Neural cell (in vitro differentiated cells): ENCODE measurements around the gene CST9. TPM values are rescaled to one million over a fixed set of nuclear protein-coding genes. Genes with fewer than 3 reads are reported as not detected.

ENCODE experiments used
- H2AFZ ChIP-seq: fragments of 200-600, 300-800 bp; sonication (generic), shearing (Covaris generic); 2 replicates; pipeline ENCODE4 v1.6.0; 2014; ENCODE audit warnings: low read depth, mild to moderate bottlenecking, antibody characterized with exemption, low read length, moderate library complexity
- H3F3A ChIP-seq: fragments of 200-600 bp; shearing (Covaris generic); 2 replicates; pipeline ENCODE4 v1.6.1; 2016; ENCODE audit warnings: mild to moderate bottlenecking, moderate library complexity, mixed read lengths, antibody characterized with exemption, low read length; ENCODE audit not compliant: insufficient read depth, poor library complexity, severe bottlenecking
- H3K27ac ChIP-seq: fragments of 200-600, 300-800 bp; sonication (generic), shearing (Covaris generic); 2 replicates; pipeline ENCODE4 v1.5.1; 2014; ENCODE audit warnings: mild to moderate bottlenecking, low read length, moderate library complexity
- H3K27me3 ChIP-seq: fragments of 300-800, 200-600 bp; sonication (generic), shearing (Covaris generic); 2 replicates; pipeline ENCODE4 v1.6.0; 2014; ENCODE audit warnings: mild to moderate bottlenecking, low read depth, low read length, moderate library complexity; ENCODE audit not compliant: insufficient read depth
- H3K36me3 ChIP-seq: fragments of 300-800, 200-600 bp; sonication (generic), shearing (Covaris generic); 2 replicates; pipeline ENCODE4 v1.5.1; 2014; ENCODE audit warnings: mild to moderate bottlenecking, antibody characterized with exemption, low read length, moderate library complexity; ENCODE audit not compliant: insufficient read depth
- H3K4me2 ChIP-seq: fragments of 300-800, 200-600 bp; sonication (generic), shearing (Covaris generic); 2 replicates; pipeline ENCODE4 v1.6.0; 2014; ENCODE audit warnings: mild to moderate bottlenecking, low read length
- H3K4me3 ChIP-seq: fragments of 300-800, 200-600 bp; sonication (generic), shearing (Covaris generic); 2 replicates; pipeline ENCODE4 v1.5.1; 2014; ENCODE audit warnings: mild to moderate bottlenecking, low read length, moderate library complexity
- H3K79me2 ChIP-seq: fragments of 200-600 bp; shearing (Covaris generic); replicated peaks from 2 replicates; pipeline ENCODE4 v1.6.0; 2014; ENCODE audit warnings: mild to moderate bottlenecking, low read length, moderate library complexity; ENCODE audit not compliant: insufficient read depth
- H3K9ac ChIP-seq: fragments of 300-800, 200-600 bp; sonication (generic), shearing (Covaris generic); 2 replicates; pipeline ENCODE4 v1.6.1; 2016; ENCODE audit warnings: mild to moderate bottlenecking, low read length, mixed read lengths
- H3K9me2 ChIP-seq: fragments of 200-600 bp; shearing (Covaris generic); 2 replicates; pipeline ENCODE4 v1.6.1; 2016; ENCODE audit warnings: mild to moderate bottlenecking, low read length, mixed read lengths; ENCODE audit not compliant: insufficient read depth
- H3K9me3 ChIP-seq: fragments of 200-600, 300-800 bp; sonication (generic), shearing (Covaris generic); 2 replicates; pipeline ENCODE4 v1.6.1; 2016; ENCODE audit warnings: mild to moderate bottlenecking, mixed run types, low read length, moderate library complexity, mixed read lengths
- H4K20me1 ChIP-seq: fragments of 200-600 bp; shearing (Covaris generic); 2 replicates; pipeline ENCODE4 v1.6.1; 2016; ENCODE audit warnings: mild to moderate bottlenecking, mixed run types; ENCODE audit not compliant: insufficient read depth
- CTCF ChIP-seq: fragments of 450-650 bp; IDR thresholded peaks from 2 replicates; pipeline ENCODE4 v1.5.1; 2014; ENCODE audit warnings: antibody characterized with exemption, mild to moderate bottlenecking, moderate library complexity; ENCODE audit not compliant: poor library complexity, severe bottlenecking
- EP300 ChIP-seq: fragments of 450-650 bp; conservative IDR thresholded peaks from 2 replicates; pipeline ENCODE4 v1.6.1; 2014; ENCODE audit warnings: antibody characterized with exemption, mild to moderate bottlenecking, moderate library complexity; ENCODE audit not compliant: poor library complexity, severe bottlenecking
- EZH2 ChIP-seq: fragments of 200-600, 300-800 bp; shearing (Covaris generic), sonication (generic); IDR thresholded peaks from 2 replicates; pipeline ENCODE4 v1.6.1; 2014; ENCODE audit warnings: antibody characterized with exemption, low read length, borderline replicate concordance, mild to moderate bottlenecking; ENCODE audit not compliant: insufficient read depth, poor library complexity, severe bottlenecking
- MXI1 ChIP-seq: fragments of 450-650 bp; conservative IDR thresholded peaks from 2 replicates; pipeline ENCODE4 v1.6.1; 2014; ENCODE audit warnings: antibody characterized with exemption, mild to moderate bottlenecking; ENCODE audit not compliant: poor library complexity, severe bottlenecking
- POLR2AphosphoS5 ChIP-seq: IDR thresholded peaks from 2 replicates; pipeline ENCODE4 v1.6.1; 2012
- RAD21 ChIP-seq: fragments of 450-650 bp; conservative IDR thresholded peaks from 2 replicates; pipeline ENCODE4 v1.6.1; 2014; ENCODE audit warnings: antibody characterized with exemption, mild to moderate bottlenecking, moderate library complexity
- REST ChIP-seq: IDR thresholded peaks from 2 replicates; pipeline ENCODE4 v1.6.1; 2012; ENCODE audit warnings: borderline replicate concordance
- SMC3 ChIP-seq: fragments of 450-650 bp; conservative IDR thresholded peaks from 2 replicates; pipeline ENCODE4 v1.6.1; 2014; ENCODE audit warnings: antibody characterized with exemption, mild to moderate bottlenecking, moderate library complexity; ENCODE audit not compliant: poor library complexity
- TAF1 ChIP-seq: IDR thresholded peaks from 2 replicates; pipeline ENCODE4 v1.6.1; 2012; ENCODE audit warnings: low read depth
- polyA plus RNA-seq: library from polyadenylated mRNA; depleted of rRNA; stranded (reverse); fragments of >200 nt; gene quantifications from 2 replicates; pipeline ENCODE4 v1.2.3, GENCODE V29; 2014

CST9 gene
- polyA plus RNA-seq, 1 donor from 2014 or later, result not detected

- no peak for TF ChIP-seq RAD21
- Histone ChIP-seq H3K4me2 (no peak overlapping the region), H3K36me3 (no peaks in the 10 kb centered on the region), H3K27ac (no peak overlapping the region), H3K9me2 (no peaks in the 10 kb centered on the region), H3K27me3 (no peaks in the 10 kb centered on the region), H3F3A (no peaks in the 10 kb centered on the region), H3K9ac (no peak overlapping the region), H3K79me2 (no peaks in the 10 kb centered on the region), H3K4me3 (no peak overlapping the region), H2AFZ (no peak overlapping the region), H3K9me3 (no peaks in the 10 kb centered on the region), H4K20me1 (no peaks in the 10 kb centered on the region)
These were observed 8.4 kb upstream of the CST9 start for GRCh38 chr20:23614163-23614562.

- Histone ChIP-seq H3K27ac (no peak overlapping the region), H3K4me3 (no peak overlapping the region), H3K79me2 (no peaks in the 10 kb centered on the region), H3K27me3 (no peaks in the 10 kb centered on the region), H3F3A (no peaks in the 10 kb centered on the region), H3K4me2 (no peak overlapping the region), H3K9me2 (no peaks in the 10 kb centered on the region), H3K9ac (no peak overlapping the region), H4K20me1 (no peaks in the 10 kb centered on the region), H2AFZ (no peak overlapping the region), H3K9me3 (no peaks in the 10 kb centered on the region), H3K36me3 (no peaks in the 10 kb centered on the region)
- no peak for TF ChIP-seq POLR2AphosphoS5
- no peak for TF ChIP-seq SMC3
- no peak for TF ChIP-seq REST
- no peak for TF ChIP-seq EZH2
- no peak for TF ChIP-seq CTCF
- no peak for TF ChIP-seq TAF1
- no peak for TF ChIP-seq EP300
- no peak for TF ChIP-seq MXI1
- no peak for TF ChIP-seq RAD21
These were observed 8.0 kb upstream of the CST9 start for GRCh38 chr20:23613676-23614075.

- Histone ChIP-seq H3F3A (no peaks in the 10 kb centered on the region), H3K79me2 (no peaks in the 10 kb centered on the region), H3K36me3 (no peaks in the 10 kb centered on the region), H2AFZ (no peak overlapping the region), H3K9me3 (no peaks in the 10 kb centered on the region), H3K9ac (no peak overlapping the region), H3K9me2 (no peaks in the 10 kb centered on the region), H3K27ac (no peak overlapping the region), H3K27me3 (no peaks in the 10 kb centered on the region), H3K4me3 (no peak overlapping the region), H3K4me2 (no peak overlapping the region), H4K20me1 (no peaks in the 10 kb centered on the region)
- TF ChIP-seq POLR2AphosphoS5 (no peak), SMC3 (no peak), RAD21 (no peak), EZH2 (no peak), REST (no peak), CTCF (no peak), MXI1 (no peak), TAF1 (no peak), EP300 (no peak)
These were observed 6.7 kb upstream of the CST9 start for GRCh38 chr20:23612396-23612795.
